Choroid plexus epithelial cell (primary cell): ENCODE measurements around the gene SLCO3A1.

Experiments
- DNase-seq: peaks from one replicate; pipeline ENCODE4 v3.0.0-alpha.2; 2010; ENCODE audit warnings: low read depth
- H3K4me3 ChIP-seq: 2 replicates; pipeline ENCODE4 v1.5.1; 2011; ENCODE audit warnings: low read depth, mild to moderate bottlenecking, control low read depth, low read length, moderate library complexity
- CTCF ChIP-seq: conservative IDR thresholded peaks from 2 replicates; pipeline ENCODE4 v1.5.1; 2011; ENCODE audit warnings: low read depth, mild to moderate bottlenecking, control low read depth, inconsistent platforms, low read length, moderate library complexity

The SLCO3A1 gene

DNA sequence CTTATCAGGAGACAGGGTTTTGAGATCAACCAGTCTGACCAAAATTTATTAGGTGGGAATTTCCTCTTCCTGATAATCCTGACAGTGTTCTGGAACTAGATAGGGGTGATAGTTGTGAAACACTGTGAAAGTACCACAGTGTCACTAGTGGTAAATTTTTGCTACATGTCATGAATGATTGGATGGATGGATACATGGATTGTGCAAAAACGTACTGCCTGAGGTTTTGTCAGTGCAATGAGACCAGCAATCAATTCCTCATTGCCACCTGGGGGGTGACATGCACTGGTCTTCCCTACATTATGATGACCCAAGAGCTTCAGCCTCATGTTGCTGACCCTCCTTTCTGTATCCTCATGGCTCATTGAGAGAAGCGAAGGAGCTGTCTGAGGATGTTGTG, 123.5 kb downstream of the SLCO3A1 start:
- no peak for DNase-seq
- TF ChIP-seq CTCF = no peak
- H3K4me3 ChIP-seq = no peak overlapping the region

DNA sequence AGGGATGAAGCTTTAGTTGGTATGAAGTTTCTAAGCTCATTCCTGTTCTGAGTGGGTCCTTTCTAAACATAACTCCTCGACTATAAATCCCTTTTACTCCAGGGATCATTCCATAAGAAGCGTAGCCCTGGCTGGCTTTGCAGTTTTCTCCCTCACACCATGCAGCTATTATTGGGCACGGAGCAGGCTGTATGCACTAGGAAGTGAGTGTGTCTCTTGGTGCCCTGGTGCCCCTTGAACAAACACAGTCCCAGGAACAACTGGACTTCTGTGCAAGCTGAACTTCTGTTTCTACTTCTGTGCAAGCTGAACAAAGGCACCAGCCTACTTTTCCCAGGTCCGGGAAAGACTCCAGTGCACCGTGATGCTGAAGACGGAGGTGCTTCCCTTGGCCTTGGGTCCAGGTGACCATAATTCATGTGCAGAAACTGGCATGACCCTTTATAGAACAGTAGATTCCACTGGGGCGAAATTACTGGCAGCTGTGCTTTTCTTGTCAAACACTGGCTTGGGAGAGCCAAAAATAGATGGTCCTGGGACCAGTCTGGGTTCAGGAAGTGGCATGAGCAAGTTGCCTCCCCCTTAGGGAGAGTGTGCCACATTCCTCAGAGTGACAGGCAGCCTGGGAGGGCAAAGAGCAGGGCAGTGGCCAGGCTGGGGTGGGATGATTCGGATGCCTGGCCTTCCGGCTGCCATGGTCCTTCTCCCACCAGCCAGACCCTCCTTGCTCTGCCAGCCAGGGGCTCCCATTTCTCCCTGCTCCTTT, 127.2 kb downstream of the SLCO3A1 start:
- H3K4me3 ChIP-seq = no peak overlapping the region
- no peak for DNase-seq
- no peak for TF ChIP-seq CTCF

- no peak overlapping the region for H3K4me3 ChIP-seq
- DNase-seq = no peak
- TF ChIP-seq CTCF = no peak
These were observed 128.6 kb downstream of the SLCO3A1 start for GRCh38 chr15:91981821-91982800.

- DNase-seq = no peak
- H3K4me3 ChIP-seq = no peak overlapping the region
- no peak for TF ChIP-seq CTCF
These were observed 130.3 kb downstream of the SLCO3A1 start for GRCh38 chr15:91983729-91984340.

DNA sequence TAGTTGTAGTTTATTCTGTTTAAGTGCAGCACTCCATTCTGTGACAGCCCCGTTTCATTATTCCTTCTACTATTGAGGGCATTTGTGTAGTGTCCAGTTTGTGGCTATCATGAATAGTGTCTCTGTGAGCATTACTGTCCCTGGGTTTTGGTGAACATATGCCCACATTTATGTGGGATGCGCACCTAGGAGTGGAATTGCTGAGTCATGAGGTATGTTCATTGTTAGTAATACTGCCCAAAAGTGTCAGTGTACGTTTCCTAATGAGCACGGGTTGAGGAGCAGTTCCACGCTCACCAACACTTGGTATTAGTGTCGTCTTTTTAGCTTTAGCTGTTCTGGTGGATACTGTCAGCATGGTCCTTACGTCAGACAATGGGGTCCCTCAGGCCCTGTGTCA, 131.8 kb downstream of the SLCO3A1 start:
- no peak for TF ChIP-seq CTCF
- no peak for DNase-seq

GRCh38 chr15:91988071-91988470, 134.6 kb downstream of the SLCO3A1 start:
- DNase-seq = no peak
- no peak for TF ChIP-seq CTCF
- H3K4me3 ChIP-seq = no peak overlapping the region

More for the DNA sequence above, 131.8 kb downstream of the SLCO3A1 start:
- no peak overlapping the region for H3K4me3 ChIP-seq
